H1 (cell line): ENCODE results near the gene TAAR8. TPM values are rescaled to one million over a fixed set of nuclear protein-coding genes. Genes with fewer than 3 reads are reported as not detected.

Experiments used
- CTCF ChIA-PET: fragments of 300-600 bp; sonication (Branson Sonifier 250); formaldehyde crosslinking; loops from one replicate; lab custom pipeline; 2021; ENCODE audit not compliant: partially characterized antibody; lab: Charles Lee
- POLR2A ChIA-PET: fragments of 300-600 bp; sonication (Branson Sonifier 250); formaldehyde crosslinking; loops from one replicate; lab custom pipeline; 2021; ENCODE audit warnings: inconsistent platforms; ENCODE audit not compliant: partially characterized antibody; lab: Charles Lee
- DNase-seq, 2 experiments: peaks; one replicate each; pipeline versions ENCODE4 v3.0.0 to v3.0.0-alpha.2; 2010 to 2022; ENCODE audit warnings: low spot score in 2 of 2, low read depth in 1 of 2, mixed read lengths in 1 of 2
- FAIRE-seq: peaks from 2 replicates; lab custom pipeline; 2011; peaks lifted over from hg19 to GRCh38; lab: Jason Lieb, UNC
- H2AFZ ChIP-seq: 2 replicates; pipeline ENCODE4 v1.8.1; 2012; ENCODE audit warnings: low read length, inconsistent platforms
- H2AK5ac ChIP-seq: 2 replicates; pipeline ENCODE4 v1.6.1; 2013; ENCODE audit warnings: low read depth, low read length
- H2BK120ac ChIP-seq: replicated peaks from 2 replicates; pipeline ENCODE3; 2013; ENCODE audit warnings: low read depth, low read length, inconsistent platforms
- H2BK12ac ChIP-seq: 2 replicates; pipeline ENCODE4 v1.6.1; 2013; ENCODE audit warnings: low read depth, low read length
- H2BK15ac ChIP-seq: 2 replicates; pipeline ENCODE4 v1.6.1; 2013; ENCODE audit warnings: low read length
- H2BK20ac ChIP-seq: 2 replicates; pipeline ENCODE4 v1.6.1; 2013; ENCODE audit warnings: low read length
- H2BK5ac ChIP-seq: 2 replicates; pipeline ENCODE4 v1.6.1; 2013; ENCODE audit warnings: low read depth, low read length
- H3K14ac ChIP-seq: 2 replicates; pipeline ENCODE4 v1.6.1; 2013; ENCODE audit warnings: inconsistent platforms; ENCODE audit not compliant: insufficient read length
- H3K18ac ChIP-seq: 2 replicates; pipeline ENCODE4 v1.6.1; 2013; ENCODE audit warnings: low read length; ENCODE audit errors: extremely low read depth
- H3K23ac ChIP-seq: 2 replicates; pipeline ENCODE4 v1.6.1; 2013; ENCODE audit warnings: inconsistent platforms; ENCODE audit not compliant: insufficient read length
- H3K23me2 ChIP-seq: 2 replicates; pipeline ENCODE4 v1.6.1; 2013; ENCODE audit warnings: low read depth, low read length
- H3K27ac ChIP-seq: 2 replicates; pipeline ENCODE4 v1.6.1; 2011; ENCODE audit warnings: low read depth, low read length, inconsistent platforms
- H3K27me3 ChIP-seq, 4 experiments: replicated peaks in 1 of 4; 1 replicate in 1 of 4; 2 replicates in 3 of 4; pipeline versions ENCODE4 v1.6.1 to v1.8.1; 2011 to 2013; ENCODE audit warnings: low read length in 3 of 4, mild to moderate bottlenecking in 3 of 4, inconsistent platforms in 2 of 4, mixed read lengths in 2 of 4, moderate library complexity in 1 of 4; ENCODE audit not compliant: control insufficient read depth in 3 of 4, insufficient read depth in 3 of 4; ENCODE audit errors: extremely low read depth in 1 of 4
- H3K36me3 ChIP-seq, 4 experiments: 2 replicates each; pipeline versions ENCODE4 v1.6.1 to v1.8.1; 2011 to 2013; ENCODE audit warnings: mild to moderate bottlenecking in 4 of 4, low read length in 3 of 4, moderate library complexity in 2 of 4, control low read depth in 1 of 4, inconsistent platforms in 1 of 4; ENCODE audit not compliant: insufficient read depth in 4 of 4, control insufficient read depth in 2 of 4
- H3K4ac ChIP-seq: replicated peaks from 2 replicates; pipeline ENCODE3; 2013; ENCODE audit warnings: low read length, low read depth, mixed read lengths, inconsistent platforms; ENCODE audit not compliant: insufficient read length
- H3K4me1 ChIP-seq, 4 experiments: replicated peaks in 1 of 4; 1 replicate in 1 of 4; 2 replicates in 3 of 4; pipeline versions ENCODE4 v1.6.1 to v1.8.1; 2011 to 2013; ENCODE audit warnings: low read length in 3 of 4, inconsistent platforms in 2 of 4, mixed read lengths in 1 of 4; ENCODE audit not compliant: insufficient read depth in 4 of 4, control insufficient read depth in 3 of 4
- H3K4me2 ChIP-seq, 2 experiments: 2 replicates each; pipeline versions ENCODE4 v1.6.1 to v1.8.1; 2011 to 2013; ENCODE audit warnings: low read depth in 2 of 2, low read length in 2 of 2, control low read depth in 1 of 2, inconsistent platforms in 1 of 2, mild to moderate bottlenecking in 1 of 2; ENCODE audit not compliant: insufficient read depth in 1 of 2
- H3K4me3 ChIP-seq, 4 experiments: fragments of 200-600, 300-600 bp in 1 of 4; sonication (generic), shearing (Covaris generic), sonication (Bioruptor Twin) in 1 of 4; 2 replicates each; pipeline versions ENCODE4 v1.5.1 to v1.8.1; 2011 to 2016; ENCODE audit warnings: low read length in 4 of 4, low read depth in 3 of 4, control low read depth in 2 of 4, inconsistent platforms in 2 of 4, mild to moderate bottlenecking in 2 of 4, mixed read lengths in 1 of 4, moderate library complexity in 1 of 4; ENCODE audit not compliant: insufficient read depth in 2 of 4; ENCODE audit errors: extremely low read depth in 1 of 4
- H3K56ac ChIP-seq: replicated peaks from 2 replicates; pipeline ENCODE3; 2013; ENCODE audit warnings: low read depth, mild to moderate bottlenecking, mixed read lengths, low read length, inconsistent platforms; ENCODE audit not compliant: insufficient read length
- H3K79me1 ChIP-seq: 2 replicates; pipeline ENCODE4 v1.6.1; 2013; ENCODE audit warnings: low read depth, low read length, control low read depth
- H3K79me2 ChIP-seq, 2 experiments: 2 replicates each; pipeline versions ENCODE4 v1.6.1 to v1.8.1; 2012 to 2013; ENCODE audit warnings: low read length in 2 of 2, mild to moderate bottlenecking in 2 of 2, inconsistent platforms in 1 of 2; ENCODE audit not compliant: insufficient read depth in 2 of 2, control insufficient read depth in 1 of 2
- H3K9ac ChIP-seq, 4 experiments: replicated peaks in 1 of 4; 1 replicate in 1 of 4; 2 replicates in 3 of 4; pipeline versions ENCODE4 v1.6.1 to v1.8.1; 2011 to 2013; ENCODE audit warnings: low read depth in 3 of 4, low read length in 3 of 4, control low read depth in 2 of 4, mild to moderate bottlenecking in 2 of 4, moderate library complexity in 2 of 4, inconsistent platforms in 1 of 4; ENCODE audit errors: extremely low read depth in 1 of 4
- H3K9me3 ChIP-seq, 2 experiments: 2 replicates each; pipeline versions ENCODE4 v1.6.1 to v1.8.1; 2012 to 2013; ENCODE audit warnings: mild to moderate bottlenecking in 2 of 2, moderate library complexity in 2 of 2, control low read depth in 1 of 2, inconsistent platforms in 1 of 2, low read depth in 1 of 2, low read length in 1 of 2, mixed read lengths in 1 of 2; ENCODE audit not compliant: insufficient read depth in 2 of 2
- H4K20me1 ChIP-seq, 2 experiments: replicated peaks in 1 of 2; 2 replicates each; pipeline versions ENCODE3 to v1.8.1; 2011 to 2013; ENCODE audit warnings: inconsistent platforms in 2 of 2, low read length in 2 of 2, mild to moderate bottlenecking in 1 of 2; ENCODE audit not compliant: insufficient read depth in 2 of 2, control insufficient read depth in 1 of 2
- H4K5ac ChIP-seq: 2 replicates; pipeline ENCODE4 v1.6.1; 2013; ENCODE audit warnings: low read length, low read depth, mixed read lengths, inconsistent platforms; ENCODE audit not compliant: insufficient read length
- H4K8ac ChIP-seq: 2 replicates; pipeline ENCODE4 v1.8.0; 2013; ENCODE audit warnings: mild to moderate bottlenecking, moderate library complexity, low read length, inconsistent platforms; ENCODE audit not compliant: insufficient read depth; ENCODE audit errors: extremely low read depth
- H4K91ac ChIP-seq: replicated peaks from 2 replicates; pipeline ENCODE3; 2013; ENCODE audit warnings: low read length, mixed read lengths, inconsistent platforms; ENCODE audit not compliant: insufficient read length
- CHD2 ChIP-seq: IDR thresholded peaks from 2 replicates; pipeline ENCODE4 v1.6.1; 2012; ENCODE audit warnings: low read length, improper control_type of control experiment
- HDAC6 ChIP-seq: IDR thresholded peaks from one replicate; pipeline ENCODE4 v1.7.1; 2012; ENCODE audit warnings: low read depth, mild to moderate bottlenecking, inconsistent platforms, low read length, moderate library complexity
- JUND ChIP-seq: IDR thresholded peaks from 2 replicates; pipeline ENCODE4 v1.6.1; 2011; ENCODE audit warnings: mild to moderate bottlenecking, improper control_type of control experiment, low read length
- SP4 ChIP-seq: IDR thresholded peaks from 2 replicates; pipeline ENCODE4 v1.6.1; 2012; ENCODE audit warnings: low read length, inconsistent platforms
- TAF7 ChIP-seq: optimal IDR thresholded peaks from 2 replicates; pipeline ENCODE3; 2011; ENCODE audit warnings: low read depth, mild to moderate bottlenecking, inconsistent platforms, low read length, moderate library complexity, borderline replicate concordance
- TEAD4 ChIP-seq: IDR thresholded peaks from 2 replicates; pipeline ENCODE4 v1.6.1; 2012; ENCODE audit warnings: low read depth, low read length, inconsistent platforms, mixed read lengths
- WGBS, 2 experiments: shearing (Covaris generic) in 1 of 2; methylation state at CpG; one replicate each; pipeline versions ENCODE4 v1.1.6 to v1.1.7; 2013 to 2015; ENCODE audit warnings: low lambda C conversion rate in 2 of 2, mixed read lengths in 2 of 2, inconsistent platforms in 1 of 2, low coverage in 1 of 2, missing lambda C conversion rate in 1 of 2; ENCODE audit not compliant: insufficient replicate concordance in 2 of 2, insufficient coverage in 1 of 2, insufficient read length in 1 of 2; ENCODE audit errors: extremely low coverage in 1 of 2, missing lambda C conversion rate in 1 of 2; 5-methylcytosine and 5-hydroxymethylcytosine counted together
- polyA plus RNA-seq, 7 experiments: library from polyadenylated mRNA; depleted of rRNA in 3 of 7; stranded (reverse) in 5 of 7; unstranded in 2 of 7; fragments of >200 nt in 5 of 7; fragments of 200-250 nt in 2 of 7; gene quantifications; 1 replicate in 5 of 7; 2 replicates in 1 of 7; 4 replicates in 1 of 7; pipeline versions ENCODE4 v1.2.1 to v1.2.3, GENCODE V29; 2011 to 2013; ENCODE audit warnings: missing spikeins in 2 of 7, mixed read lengths in 2 of 7
- total RNA-seq: library from RNA; stranded (reverse); fragmentation: NEBNext Ultra II Directional; extraction: Animal tissue kit (Norgen Biotek cat#: 25700); gene quantifications from 2 replicates; pipeline ENCODE4 v1.2.1, GENCODE V29; 2021
- TF ChIP-seq, protein P1 (sequence below): IDR thresholded peaks from 2 replicates; pipeline ENCODE4 v1.6.1; 2012; ENCODE audit warnings: inconsistent platforms
- TF ChIP-seq, protein P2 (sequence below), 3 experiments: IDR thresholded peaks; 1 replicate in 2 of 3; 2 replicates in 1 of 3; pipeline versions ENCODE4 v1.5.1 to v1.6.1; 2011; ENCODE audit warnings: low read length in 3 of 3, mild to moderate bottlenecking in 3 of 3, inconsistent platforms in 2 of 3, low read depth in 1 of 3, moderate library complexity in 1 of 3; ENCODE audit not compliant: insufficient read depth in 1 of 3; ENCODE audit errors: control extremely low read depth in 1 of 3

Gene TAAR8
- total and polyA plus RNA-seq, 2 of the 8 experiments (the other 6 are each of a cell fraction or from before 2014, with no cell fraction given), result not detected

DNA sequence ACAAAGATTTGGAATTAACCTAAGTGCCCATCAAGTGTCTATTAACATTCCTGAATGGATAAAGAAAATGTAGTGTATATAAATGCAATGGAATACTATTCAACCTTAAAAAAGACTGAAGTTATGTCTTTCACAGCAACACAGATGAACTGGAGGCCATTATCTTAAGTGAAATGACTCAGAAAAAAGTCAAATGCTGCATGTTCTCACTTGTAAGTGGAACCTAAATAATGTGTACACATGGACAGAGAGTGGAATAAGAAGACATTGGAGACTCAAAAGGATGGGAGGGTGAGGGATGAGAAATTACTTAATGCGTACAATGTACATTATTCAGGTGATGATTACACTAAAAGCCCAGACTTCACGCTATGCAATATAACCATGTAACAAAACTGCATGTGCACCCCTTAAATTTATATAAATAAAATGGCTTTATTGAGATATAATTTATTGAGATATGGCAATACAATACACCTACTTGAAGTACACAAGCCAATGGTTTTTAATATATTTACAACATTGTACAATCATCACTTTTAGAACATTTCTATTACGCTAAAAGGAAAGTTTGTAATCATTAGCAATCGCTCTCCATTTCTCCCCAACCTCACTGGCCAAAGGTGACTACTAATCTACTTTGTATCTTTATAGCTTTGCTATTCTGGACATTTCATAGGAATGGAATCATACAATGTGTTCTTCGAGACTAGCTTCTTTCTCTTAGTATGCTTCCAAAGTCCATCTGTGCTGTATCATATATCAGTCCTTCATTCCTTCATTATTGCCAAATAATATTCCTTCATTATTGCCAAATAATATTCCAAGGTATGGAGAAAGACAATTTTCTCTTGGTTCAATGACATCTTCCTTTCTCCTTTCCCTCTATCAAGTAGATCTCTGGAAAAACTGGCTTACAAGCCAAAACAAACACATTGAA is 45.3 kb upstream of the TAAR8 start:
- Histone ChIP-seq H3K56ac (no peak overlapping the region), H4K91ac (no peak overlapping the region), H3K36me3 (0 out of 8 replicates have a peak, but pooled peaks cover 0 to 4% (median under 1%) of the 10 kb centered on the region in 4 experiments), H3K4ac (no peak overlapping the region), H3K79me1 (peaks cover 11% of the 10 kb centered on the region; the same call in 1 of the 2 replicates), H2AK5ac (no peak overlapping the region), H4K8ac (no peak overlapping the region), H3K18ac (no peak overlapping the region), H2BK15ac (no peak overlapping the region), H3K23ac (no peak overlapping the region), H3K4me1 (peaks cover 0 to 4% (median under 1%) of the 10 kb centered on the region in 4 experiments; a peak in 3 of 7 replicates), H3K9ac (no peak overlapping the region), H3K27me3 (no peaks in the 10 kb centered on the region), H3K4me3 (no peak overlapping the region), H2BK120ac (no peak overlapping the region), H3K4me2 (no peak overlapping the region), H2BK5ac (no peak overlapping the region), H3K27ac (no peak overlapping the region), H2BK20ac (no peak overlapping the region), H2BK12ac (no peak overlapping the region), H3K14ac (no peak overlapping the region), H3K79me2 (peaks cover 0 to 77% of the 10 kb centered on the region in 2 experiments; a peak in 3 of 4 replicates), H2AFZ (no peak overlapping the region), H3K23me2 (no peaks in the 10 kb centered on the region), H4K20me1 (peaks cover 0 to 2% of the 10 kb centered on the region in 2 experiments), H3K9me3 (no peaks in the 10 kb centered on the region), H4K5ac (no peak overlapping the region)
- DNase-seq (no peak), FAIRE-seq (no peak)
- 89% methylated on average over 5 of the region's 5 CpGs; no CpG with 5 or more reads in 1 of the 2 experiments for WGBS, 2 experiments
- ChIA-PET POLR2A (no interaction called here), CTCF (interaction anchor here (1.0 to 1.2 kb wide), 2 partner anchors 209 to 260 kb away, joined by 3 to 4 read pairs; no protein-coding TSS in a partner anchor)
- TF ChIP-seq TAF7 (no peak), SP4 (no peak), TEAD4 (no peak), HDAC6 (no peak), JUND (no peak), CHD2 (no peak)
- TF ChIP-seq, protein P1, sequence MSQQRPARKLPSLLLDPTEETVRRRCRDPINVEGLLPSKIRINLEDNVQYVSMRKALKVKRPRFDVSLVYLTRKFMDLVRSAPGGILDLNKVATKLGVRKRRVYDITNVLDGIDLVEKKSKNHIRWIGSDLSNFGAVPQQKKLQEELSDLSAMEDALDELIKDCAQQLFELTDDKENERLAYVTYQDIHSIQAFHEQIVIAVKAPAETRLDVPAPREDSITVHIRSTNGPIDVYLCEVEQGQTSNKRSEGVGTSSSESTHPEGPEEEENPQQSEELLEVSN, result no peak
- TF ChIP-seq, protein P2, sequence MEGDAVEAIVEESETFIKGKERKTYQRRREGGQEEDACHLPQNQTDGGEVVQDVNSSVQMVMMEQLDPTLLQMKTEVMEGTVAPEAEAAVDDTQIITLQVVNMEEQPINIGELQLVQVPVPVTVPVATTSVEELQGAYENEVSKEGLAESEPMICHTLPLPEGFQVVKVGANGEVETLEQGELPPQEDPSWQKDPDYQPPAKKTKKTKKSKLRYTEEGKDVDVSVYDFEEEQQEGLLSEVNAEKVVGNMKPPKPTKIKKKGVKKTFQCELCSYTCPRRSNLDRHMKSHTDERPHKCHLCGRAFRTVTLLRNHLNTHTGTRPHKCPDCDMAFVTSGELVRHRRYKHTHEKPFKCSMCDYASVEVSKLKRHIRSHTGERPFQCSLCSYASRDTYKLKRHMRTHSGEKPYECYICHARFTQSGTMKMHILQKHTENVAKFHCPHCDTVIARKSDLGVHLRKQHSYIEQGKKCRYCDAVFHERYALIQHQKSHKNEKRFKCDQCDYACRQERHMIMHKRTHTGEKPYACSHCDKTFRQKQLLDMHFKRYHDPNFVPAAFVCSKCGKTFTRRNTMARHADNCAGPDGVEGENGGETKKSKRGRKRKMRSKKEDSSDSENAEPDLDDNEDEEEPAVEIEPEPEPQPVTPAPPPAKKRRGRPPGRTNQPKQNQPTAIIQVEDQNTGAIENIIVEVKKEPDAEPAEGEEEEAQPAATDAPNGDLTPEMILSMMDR (IDR thresholded peaks at IDR 0.05; ENCODE audit: control extremely low read depth in 1 of 3, insufficient read depth in 1 of 3, low read depth in 1 of 3, low read length in 3 of 3), result no peak
